Measurements from ENCODE around the gene FAM240B. TPM values are rescaled to one million over a fixed set of nuclear protein-coding genes. Genes with fewer than 3 reads are reported as not detected.

The FAM240B gene
- 0.16 TPM for polyA plus RNA-seq (2013, experiment 1 of 2; ENCODE audit: insufficient read length)
- polyA plus RNA-seq (2013, experiment 2 of 2; ENCODE audit: insufficient read length): not detected

DNA sequence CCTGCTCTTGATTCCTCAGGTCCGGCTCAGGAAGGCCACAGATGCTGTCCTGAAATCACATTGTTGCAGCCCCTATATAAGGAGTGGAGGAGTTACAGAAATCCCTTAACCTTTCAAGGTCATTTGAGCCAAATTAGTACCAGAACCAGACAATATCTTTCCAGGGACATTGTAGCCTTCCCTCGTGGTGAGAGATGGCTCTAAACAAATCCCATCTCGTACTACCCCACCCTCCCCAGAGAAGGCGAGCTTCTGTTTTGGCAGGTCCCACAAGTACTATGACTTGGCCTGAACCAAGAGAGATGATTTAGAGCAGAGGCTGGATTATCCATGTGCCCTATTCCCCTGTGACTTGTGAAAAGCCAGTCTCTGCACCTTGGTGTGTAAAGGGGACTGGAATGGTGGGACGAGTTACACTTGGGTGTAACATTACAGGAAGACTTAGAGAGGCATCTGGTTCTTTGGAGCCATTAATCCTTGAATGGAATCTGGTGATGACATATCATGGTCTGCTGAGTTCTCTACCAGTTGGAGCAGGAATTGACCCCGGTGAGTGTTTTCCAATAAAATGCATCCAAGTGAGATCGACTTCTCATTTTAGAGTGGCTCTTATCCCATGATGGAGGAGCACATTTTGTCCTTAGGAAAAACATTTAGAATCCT is at the start of gene FAM240B:
Gene FAM240B, minus strand, starts transcription at position 51 of the 663 bp plus-strand sequence. CDS start 16,134 bp downstream, outside the sequence.
- DNase-seq: no peak

DNA sequence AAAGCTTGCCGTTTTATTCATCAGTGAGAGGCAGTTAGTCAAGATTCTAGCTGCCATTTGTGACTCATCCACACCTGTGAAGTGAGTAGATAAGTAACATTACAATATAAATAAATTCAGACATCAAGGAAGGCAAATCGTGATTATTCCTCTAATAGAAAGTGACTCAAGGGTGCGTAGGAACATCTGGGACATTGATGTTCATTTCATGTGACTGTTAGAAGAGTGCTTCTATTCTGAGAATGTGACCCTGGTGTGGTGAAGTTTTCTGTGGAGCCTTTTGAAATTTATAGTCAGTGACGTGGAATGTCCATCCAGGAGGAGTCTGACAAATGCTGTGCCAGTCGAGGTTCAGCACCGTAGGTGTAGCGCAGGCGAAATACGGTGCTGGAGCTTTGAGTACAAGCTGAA is 48.4 kb upstream of the FAM240B start:
- DNase-seq: no peak

DNA sequence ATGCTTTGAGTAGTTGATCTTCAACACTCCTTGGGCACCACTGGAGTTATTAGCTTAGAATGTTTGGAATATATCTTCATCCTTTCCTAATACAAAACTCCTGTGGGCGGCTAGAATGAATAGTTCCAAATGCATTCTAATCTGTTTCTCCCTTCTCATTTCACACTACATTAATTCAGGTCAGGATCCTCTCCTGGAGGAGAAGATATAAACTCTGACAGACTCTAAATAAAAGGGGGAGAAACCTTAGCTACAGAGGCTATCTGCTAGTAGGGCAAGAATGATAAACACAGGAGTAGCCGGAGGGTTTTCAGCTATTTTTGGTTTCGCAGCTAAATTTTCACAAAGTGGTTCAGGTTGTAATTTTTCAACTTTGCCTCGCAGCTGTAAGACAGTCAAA is 45.2 kb upstream of the FAM240B start:
- DNase-seq: no peak

DNA sequence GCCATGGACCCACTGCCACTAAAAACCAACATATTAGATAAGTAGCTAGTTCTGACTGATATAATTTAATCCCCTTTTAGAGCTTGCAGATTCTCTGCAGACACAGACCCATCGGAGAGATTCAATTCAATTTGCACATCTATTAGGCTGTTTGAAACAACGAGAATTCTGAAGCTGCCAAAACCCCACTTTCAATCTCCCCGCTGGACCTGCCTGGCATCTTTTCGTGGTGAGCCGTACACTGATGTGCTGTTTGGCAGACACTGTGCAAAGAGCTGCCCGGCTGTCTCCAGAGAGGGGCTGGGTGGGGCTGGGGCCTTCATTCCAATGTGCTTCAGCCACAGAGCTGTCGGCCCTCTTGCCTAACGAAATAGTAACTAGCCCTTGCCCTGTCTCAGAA is 42.1 kb upstream of the FAM240B start:
- DNase-seq: no peak

- DNase-seq: no peak
These were observed 41.4 kb upstream of the FAM240B start for GRCh38 chr9:38761339-38761738.

DNA sequence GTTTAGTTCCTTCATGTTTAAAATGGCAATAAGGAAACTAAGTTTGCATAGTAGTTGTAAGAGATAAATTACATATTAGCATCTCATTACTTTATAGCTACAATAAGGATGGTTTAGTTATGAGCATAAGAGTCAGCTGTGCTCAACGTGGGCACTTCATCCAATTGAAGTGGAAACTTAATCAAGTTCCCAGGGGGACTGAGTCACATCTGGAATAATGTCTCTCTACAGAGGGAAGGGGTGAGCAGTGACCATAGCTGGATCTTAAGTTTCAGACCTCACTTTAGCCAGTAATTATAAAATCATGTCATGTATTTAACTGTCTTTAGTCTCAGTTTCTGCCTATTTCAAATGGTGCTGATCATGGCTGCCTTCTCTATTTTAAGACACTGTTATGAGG is 36.8 kb upstream of the FAM240B start:
- no peak for DNase-seq

GRCh38 chr9:38747941-38748340 is 28.0 kb upstream of the FAM240B start:
- DNase-seq: no peak

- DNase-seq: no peak
These were observed 27.1 kb upstream of the FAM240B start for GRCh38 chr9:38747067-38747466.

DNA sequence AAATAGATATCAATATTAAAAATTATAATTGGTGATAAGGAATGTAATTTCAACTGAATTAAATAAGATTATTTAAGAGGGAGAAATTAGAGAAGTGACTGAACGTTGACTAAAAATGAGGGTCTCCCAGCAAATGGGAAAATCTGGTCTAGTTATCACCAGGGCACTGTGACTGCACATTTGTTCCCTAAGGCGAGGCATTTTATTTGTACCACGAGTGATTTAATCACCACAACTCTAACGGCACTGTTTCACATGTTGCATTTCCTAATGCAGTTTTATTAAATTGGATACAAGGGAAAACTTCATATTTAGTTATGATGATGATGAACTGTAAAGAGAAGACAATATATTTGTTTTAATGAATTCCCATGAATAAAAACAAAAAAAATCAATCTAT is 26.4 kb upstream of the FAM240B start:
- no peak for DNase-seq

- DNase-seq: no peak
These were observed 24.6 kb upstream of the FAM240B start for GRCh38 chr9:38744484-38744883.

- no peak for DNase-seq
These were observed 17.3 kb upstream of the FAM240B start for GRCh38 chr9:38737246-38737645.

GRCh38 chr9:38734831-38735230 is 14.9 kb upstream of the FAM240B start:
- DNase-seq: no peak

GRCh38 chr9:38733503-38733902 is 13.6 kb upstream of the FAM240B start:
- DNase-seq: no peak

DNA sequence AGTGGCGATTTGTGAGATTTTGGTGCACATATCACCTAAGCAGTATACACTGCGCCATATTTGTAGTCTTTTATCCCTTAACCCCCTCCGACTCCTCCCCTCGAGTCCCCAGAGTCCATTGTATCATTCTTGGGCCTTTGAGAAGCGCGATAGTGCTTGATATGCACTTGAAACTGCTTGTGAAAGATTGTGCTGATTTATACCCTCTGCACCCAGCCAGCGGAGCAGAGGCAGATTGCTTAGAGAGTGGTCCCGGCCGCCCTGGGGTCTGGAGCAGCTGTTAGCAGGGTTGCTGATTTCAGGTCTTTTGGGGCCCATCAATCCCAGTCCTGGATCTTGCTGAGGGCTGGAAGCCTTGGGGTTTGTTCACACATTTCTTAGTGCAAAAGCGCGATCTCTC is 13.0 kb upstream of the FAM240B start:
- no peak for DNase-seq

GRCh38 chr9:38727497-38728001 is 7.6 kb upstream of the FAM240B start:
- peak; percentile 2 for DNase-seq

GRCh38 chr9:38724754-38725153 is 4.8 kb upstream of the FAM240B start:
- no peak for DNase-seq

- DNase-seq: no peak
These were observed 1.8 kb downstream of the FAM240B start for GRCh38 chr9:38718148-38718547.

- DNase-seq: no peak
These were observed 4.2 kb downstream of the FAM240B start for GRCh38 chr9:38715684-38716083.

GRCh38 chr9:38713426-38713825 is 6.5 kb downstream of the FAM240B start:
- DNase-seq: peak; percentile 6

DNA sequence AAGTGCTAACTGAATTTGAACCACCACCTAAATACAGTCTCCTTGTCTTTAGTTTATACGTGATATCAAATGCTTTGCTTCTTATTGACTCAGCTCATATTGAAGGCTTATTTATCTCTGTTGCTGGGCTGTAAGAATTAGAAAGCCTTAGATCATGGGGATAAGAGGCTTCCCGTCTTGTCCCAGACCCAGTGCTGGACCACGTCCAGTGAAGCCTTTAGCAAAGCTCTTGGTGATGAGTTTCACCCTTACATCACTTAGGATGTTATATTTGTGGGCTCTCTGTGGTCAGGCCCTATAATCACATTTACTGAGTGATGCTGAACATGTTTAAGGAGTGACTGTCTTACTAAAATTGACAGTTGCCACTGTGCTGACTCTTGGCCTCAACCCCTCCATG is 11.2 kb downstream of the FAM240B start:
- DNase-seq: no peak

- DNase-seq: no peak
These were observed 11.9 kb downstream of the FAM240B start for GRCh38 chr9:38707885-38708637.

- DNase-seq: no peak
These were observed 13.4 kb downstream of the FAM240B start for GRCh38 chr9:38706493-38706892.

DNA sequence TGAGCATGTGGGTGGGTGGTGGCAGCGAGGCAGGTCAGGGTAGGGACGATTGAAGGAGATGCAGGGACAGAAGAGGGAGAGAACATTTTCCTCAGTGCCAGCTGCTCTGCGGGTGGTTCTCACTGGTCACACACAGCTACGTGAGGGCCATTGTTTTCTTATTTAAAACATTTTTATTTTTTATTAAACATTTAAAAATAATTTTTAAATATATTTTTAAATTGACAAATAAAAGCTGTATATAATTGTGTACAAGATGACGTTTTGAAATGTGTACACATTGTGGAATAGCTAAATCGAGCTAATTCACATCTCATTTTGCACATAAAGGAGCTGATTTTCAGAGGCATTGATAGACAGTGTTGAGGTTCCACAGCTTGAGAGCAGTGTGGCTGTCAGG is 14.0 kb downstream of the FAM240B start:
- DNase-seq: no peak

DNA sequence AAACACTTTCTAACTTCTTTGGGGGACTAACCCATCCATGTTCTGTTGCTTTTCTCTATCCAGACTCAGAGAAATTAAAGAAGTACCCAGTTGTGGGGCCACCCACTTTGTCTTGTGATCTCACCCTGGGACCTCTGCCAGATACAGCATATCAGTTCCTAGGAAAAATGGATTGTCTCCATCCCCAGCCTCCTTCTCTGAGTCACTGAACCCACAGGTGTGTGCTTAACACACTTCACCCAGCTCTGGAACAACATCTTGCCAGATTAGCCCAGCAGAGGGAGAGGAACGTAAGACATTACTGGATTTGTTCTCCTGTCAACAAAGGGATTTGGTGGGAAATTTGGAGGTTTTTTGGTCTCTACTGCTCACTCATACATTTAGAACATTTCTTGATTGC is 19.2 kb downstream of the FAM240B start:
- DNase-seq: no peak
